HepG2 (cell line): Measurements from ENCODE around the gene NDUFAF5. TPM values are rescaled to one million over a fixed set of nuclear protein-coding genes. Genes with fewer than 3 reads are reported as not detected.

ENCODE experiments used
- FOXA1 ChIP-seq, 2 experiments: fragments of 450-650 bp in 1 of 2; sonication (generic) in 1 of 2; formaldehyde crosslinking in 1 of 2; IDR thresholded peaks; 2 replicates each; pipeline versions ENCODE4 v1.4.0 to v1.6.1; 2016 to 2020; ENCODE audit warnings: missing genetic modification reagents in 1 of 2
- HOXA7 ChIP-seq: sonication (generic); formaldehyde crosslinking; IDR thresholded peaks from 2 replicates; pipeline ENCODE4 v1.8.1; 2022; ENCODE audit warnings: mild to moderate bottlenecking, missing genetic modification reagents, moderate library complexity
- NFAT5 ChIP-seq: sonication (generic); formaldehyde crosslinking; IDR thresholded peaks from 2 replicates; pipeline ENCODE4 v1.4.0; 2020; ENCODE audit warnings: missing genetic modification reagents
- PRPF4 ChIP-seq: fragments of 200-400 bp; formaldehyde crosslinking; IDR thresholded peaks from 2 replicates; pipeline ENCODE4 v1.6.1; 2016; ENCODE audit warnings: low read length, low read depth; ENCODE audit not compliant: poor library complexity, severe bottlenecking
- SIN3A ChIP-seq: IDR thresholded peaks from 2 replicates; pipeline ENCODE4 v1.6.1; 2011; ENCODE audit warnings: low read depth, mild to moderate bottlenecking, control low read depth, low read length, borderline replicate concordance
- SRF ChIP-seq: IDR thresholded peaks from 2 replicates; pipeline ENCODE4 v1.6.1; 2011; ENCODE audit warnings: mild to moderate bottlenecking, low read depth, low read length, moderate library complexity
- TBP ChIP-seq: sonication (generic); formaldehyde crosslinking; IDR thresholded peaks from 2 replicates; pipeline ENCODE4 v1.5.0; 2020; ENCODE audit warnings: missing genetic modification reagents
- ZBTB21 ChIP-seq: sonication (generic); formaldehyde crosslinking; IDR thresholded peaks from 2 replicates; pipeline ENCODE4 v1.4.0; 2020; ENCODE audit warnings: missing genetic modification reagents
- ZMYM4 ChIP-seq: sonication (generic); formaldehyde crosslinking; IDR thresholded peaks from 2 replicates; pipeline ENCODE4 v1.8.1; 2023; ENCODE audit warnings: mild to moderate bottlenecking, missing genetic modification reagents
- ZNF256 ChIP-seq: sonication (generic); formaldehyde crosslinking; conservative IDR thresholded peaks from 2 replicates; pipeline ENCODE4 v1.4.0; 2020; ENCODE audit warnings: missing genetic modification reagents
- ZNF562 ChIP-seq: sonication (generic); formaldehyde crosslinking; IDR thresholded peaks from 2 replicates; pipeline ENCODE4 v1.8.0; 2022; ENCODE audit warnings: missing genetic modification reagents, borderline replicate concordance
- ZNF569 ChIP-seq: sonication (generic); formaldehyde crosslinking; IDR thresholded peaks from 2 replicates; pipeline ENCODE4 v1.5.0; 2020; ENCODE audit warnings: mild to moderate bottlenecking, missing genetic modification reagents, moderate library complexity, borderline replicate concordance
- polyA plus RNA-seq, 8 experiments: library from polyadenylated mRNA; depleted of rRNA in 3 of 8; stranded (reverse) in 7 of 8; unstranded in 1 of 8; fragments of >200 nt; fragmentation: Illumina TruSeq in 4 of 8; extraction: Trizol in 4 of 8; gene quantifications; 2 replicates each; pipeline versions ENCODE4 v1.2.1 to v1.2.3, GENCODE V29; 2011 to 2016; ENCODE audit warnings: low read depth in 4 of 8, missing spikeins in 1 of 8, mixed read lengths in 1 of 8; ENCODE audit not compliant: insufficient read depth in 1 of 8
- total RNA-seq, 5 experiments: library from RNA; depleted of rRNA; stranded (reverse); fragments of >200 nt; fragmentation: Illumina TruSeq; extraction: Trizol; gene quantifications; 2 replicates each; pipeline ENCODE4 v1.2.3, GENCODE V29; 2016; ENCODE audit warnings: low read depth in 1 of 5
- TF ChIP-seq, protein P1 (sequence below): sonication (generic); formaldehyde crosslinking; IDR thresholded peaks from 2 replicates; pipeline ENCODE4 v1.8.0; 2022; ENCODE audit warnings: missing genetic modification reagents, mild to moderate bottlenecking, inconsistent platforms, borderline replicate concordance
- TF ChIP-seq, protein P2 (sequence below), 2 experiments: fragments of 450-650 bp in 1 of 2; sonication (generic) in 1 of 2; formaldehyde crosslinking; IDR thresholded peaks; 2 replicates each; pipeline versions ENCODE4 v1.5.0 to v1.8.0; 2020 to 2022; ENCODE audit warnings: mild to moderate bottlenecking in 1 of 2, missing genetic modification reagents in 1 of 2
- TF ChIP-seq, protein P3 (sequence below): sonication (generic); formaldehyde crosslinking; IDR thresholded peaks from 2 replicates; pipeline ENCODE4 v1.4.0; 2020; ENCODE audit warnings: missing genetic modification reagents

The NDUFAF5 gene
- total and polyA plus RNA-seq, 2 of the 13 experiments (the other 11 are each of a cell fraction or from before 2014, with no cell fraction given) = 23.1 to 66.7 TPM

GRCh38 chr20:13784893-13785715 is at the start of gene NDUFAF5, which contains the start of gene ESF1 (continued):
- peak; percentile 92 for TF ChIP-seq ZNF256 (CRISPR knock-in tag)
- TF ChIP-seq, protein P1, sequence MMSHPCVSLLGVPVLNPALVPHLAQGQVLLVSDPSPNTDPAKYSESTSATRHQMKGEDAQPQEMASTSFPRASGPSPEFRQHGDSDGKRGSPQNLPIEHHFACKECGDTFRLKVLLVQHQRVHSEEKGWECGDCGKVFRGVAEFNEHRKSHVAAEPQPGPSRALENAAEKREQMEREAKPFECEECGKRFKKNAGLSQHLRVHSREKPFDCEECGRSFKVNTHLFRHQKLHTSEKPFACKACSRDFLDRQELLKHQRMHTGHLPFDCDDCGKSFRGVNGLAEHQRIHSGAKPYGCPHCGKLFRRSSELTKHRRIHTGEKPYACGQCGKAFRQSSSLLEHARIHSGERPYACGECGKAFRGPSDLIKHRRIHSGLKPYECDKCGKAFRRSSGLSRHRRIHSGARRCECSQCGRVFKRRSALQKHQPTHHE (CRISPR knock-in tag) = peak; percentile 75
- TF ChIP-seq ZNF569 (CRISPR knock-in tag) = peak; percentile 85; the same call in 1 of the 2 replicates
- peak; percentile 94 for TF ChIP-seq HOXA7 (CRISPR knock-in tag)
- TF ChIP-seq, protein P2, sequence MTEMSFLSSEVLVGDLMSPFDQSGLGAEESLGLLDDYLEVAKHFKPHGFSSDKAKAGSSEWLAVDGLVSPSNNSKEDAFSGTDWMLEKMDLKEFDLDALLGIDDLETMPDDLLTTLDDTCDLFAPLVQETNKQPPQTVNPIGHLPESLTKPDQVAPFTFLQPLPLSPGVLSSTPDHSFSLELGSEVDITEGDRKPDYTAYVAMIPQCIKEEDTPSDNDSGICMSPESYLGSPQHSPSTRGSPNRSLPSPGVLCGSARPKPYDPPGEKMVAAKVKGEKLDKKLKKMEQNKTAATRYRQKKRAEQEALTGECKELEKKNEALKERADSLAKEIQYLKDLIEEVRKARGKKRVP (CRISPR knock-in tag; IDR thresholded peaks at IDR 0.05) = peak in 1 of 2 experiments; percentile 86; a peak in 2 of 4 replicates
- TF ChIP-seq ZBTB21 (CRISPR knock-in tag) = peak; percentile 62
- TF ChIP-seq ZNF562 (CRISPR knock-in tag) = peak; percentile 82; the same call in 1 of the 2 replicates
- TF ChIP-seq SRF = peak; percentile 47; the same call in 1 of the 2 replicates
- TF ChIP-seq PRPF4 = no peak
- 0 out of 2 replicates have a peak, but pooled peaks have one; percentile 16 for TF ChIP-seq NFAT5 (CRISPR knock-in tag)
- TF ChIP-seq, protein P3, sequence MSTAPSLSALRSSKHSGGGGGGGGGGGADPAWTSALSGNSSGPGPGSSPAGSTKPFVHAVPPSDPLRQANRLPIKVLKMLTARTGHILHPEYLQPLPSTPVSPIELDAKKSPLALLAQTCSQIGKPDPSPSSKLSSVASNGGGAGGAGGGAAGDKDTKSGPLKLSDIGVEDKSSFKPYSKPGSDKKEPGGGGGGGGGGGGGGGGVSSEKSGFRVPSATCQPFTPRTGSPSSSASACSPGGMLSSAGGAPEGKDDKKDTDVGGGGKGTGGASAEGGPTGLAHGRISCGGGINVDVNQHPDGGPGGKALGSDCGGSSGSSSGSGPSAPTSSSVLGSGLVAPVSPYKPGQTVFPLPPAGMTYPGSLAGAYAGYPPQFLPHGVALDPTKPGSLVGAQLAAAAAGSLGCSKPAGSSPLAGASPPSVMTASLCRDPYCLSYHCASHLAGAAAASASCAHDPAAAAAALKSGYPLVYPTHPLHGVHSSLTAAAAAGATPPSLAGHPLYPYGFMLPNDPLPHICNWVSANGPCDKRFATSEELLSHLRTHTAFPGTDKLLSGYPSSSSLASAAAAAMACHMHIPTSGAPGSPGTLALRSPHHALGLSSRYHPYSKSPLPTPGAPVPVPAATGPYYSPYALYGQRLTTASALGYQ (CRISPR knock-in tag) = peak; percentile 83
- peak; percentile 99 for TF ChIP-seq ZMYM4
- no peak for TF ChIP-seq FOXA1 (IDR thresholded peaks at IDR 0.05)
- TF ChIP-seq FOXA1 (CRISPR knock-in tag; IDR thresholded peaks at IDR 0.05) = peak; percentile 89
- 0 out of 2 replicates have a peak, but pooled peaks have one; percentile 71 for TF ChIP-seq TBP (CRISPR knock-in tag)
- TF ChIP-seq SIN3A = peak; percentile 100
